HL-60 (cell line): Measurements from ENCODE around the gene RNF167.

Experiments
- CTCF ChIP-seq: IDR thresholded peaks from one replicate; pipeline ENCODE4 v1.5.1; 2011; ENCODE audit warnings: low read length, control low read depth, inconsistent platforms; ENCODE audit not compliant: insufficient read depth
- GABPA ChIP-seq: IDR thresholded peaks from 2 replicates; pipeline ENCODE4 v1.6.1; 2012; ENCODE audit warnings: low read depth
- POLR2AphosphoS5 ChIP-seq: IDR thresholded peaks from 2 replicates; pipeline ENCODE4 v1.6.1; 2012; ENCODE audit warnings: low read depth
- SPI1 ChIP-seq: IDR thresholded peaks from 2 replicates; pipeline ENCODE4 v1.6.1; 2012; ENCODE audit warnings: low read depth, mild to moderate bottlenecking, borderline replicate concordance
- TF ChIP-seq, protein P1 (sequence below): IDR thresholded peaks from 2 replicates; pipeline ENCODE4 v1.6.1; 2012; ENCODE audit warnings: low read depth; ENCODE audit not compliant: insufficient replicate concordance

DNA sequence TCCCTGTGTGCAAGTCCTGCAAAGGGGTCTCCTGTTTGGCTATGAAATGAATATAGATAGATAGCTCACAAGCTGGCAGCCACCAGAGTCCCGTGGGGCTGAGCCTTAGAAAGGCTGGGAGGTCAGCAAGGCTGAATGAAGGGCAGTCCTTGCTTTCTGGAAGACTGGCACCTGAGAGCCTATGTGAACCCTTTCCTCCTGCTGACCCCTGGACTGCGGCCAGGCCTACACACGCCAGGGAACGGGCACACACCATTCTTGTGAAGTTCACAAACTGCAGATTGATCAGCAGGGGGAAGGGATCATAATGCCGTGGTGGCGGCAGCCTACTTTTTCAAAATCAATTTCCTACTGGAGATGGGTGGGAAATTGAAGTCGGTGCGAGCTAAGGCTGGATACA lies 41.7 kb upstream of the RNF167 start:
- TF ChIP-seq, protein P1, sequence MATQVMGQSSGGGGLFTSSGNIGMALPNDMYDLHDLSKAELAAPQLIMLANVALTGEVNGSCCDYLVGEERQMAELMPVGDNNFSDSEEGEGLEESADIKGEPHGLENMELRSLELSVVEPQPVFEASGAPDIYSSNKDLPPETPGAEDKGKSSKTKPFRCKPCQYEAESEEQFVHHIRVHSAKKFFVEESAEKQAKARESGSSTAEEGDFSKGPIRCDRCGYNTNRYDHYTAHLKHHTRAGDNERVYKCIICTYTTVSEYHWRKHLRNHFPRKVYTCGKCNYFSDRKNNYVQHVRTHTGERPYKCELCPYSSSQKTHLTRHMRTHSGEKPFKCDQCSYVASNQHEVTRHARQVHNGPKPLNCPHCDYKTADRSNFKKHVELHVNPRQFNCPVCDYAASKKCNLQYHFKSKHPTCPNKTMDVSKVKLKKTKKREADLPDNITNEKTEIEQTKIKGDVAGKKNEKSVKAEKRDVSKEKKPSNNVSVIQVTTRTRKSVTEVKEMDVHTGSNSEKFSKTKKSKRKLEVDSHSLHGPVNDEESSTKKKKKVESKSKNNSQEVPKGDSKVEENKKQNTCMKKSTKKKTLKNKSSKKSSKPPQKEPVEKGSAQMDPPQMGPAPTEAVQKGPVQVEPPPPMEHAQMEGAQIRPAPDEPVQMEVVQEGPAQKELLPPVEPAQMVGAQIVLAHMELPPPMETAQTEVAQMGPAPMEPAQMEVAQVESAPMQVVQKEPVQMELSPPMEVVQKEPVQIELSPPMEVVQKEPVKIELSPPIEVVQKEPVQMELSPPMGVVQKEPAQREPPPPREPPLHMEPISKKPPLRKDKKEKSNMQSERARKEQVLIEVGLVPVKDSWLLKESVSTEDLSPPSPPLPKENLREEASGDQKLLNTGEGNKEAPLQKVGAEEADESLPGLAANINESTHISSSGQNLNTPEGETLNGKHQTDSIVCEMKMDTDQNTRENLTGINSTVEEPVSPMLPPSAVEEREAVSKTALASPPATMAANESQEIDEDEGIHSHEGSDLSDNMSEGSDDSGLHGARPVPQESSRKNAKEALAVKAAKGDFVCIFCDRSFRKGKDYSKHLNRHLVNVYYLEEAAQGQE = no peak
- TF ChIP-seq CTCF (no peak), POLR2AphosphoS5 (no peak), GABPA (no peak), SPI1 (no peak)
